BJ (cell line): ENCODE data around the gene CCDC106. TPM values are rescaled to one million over a fixed set of nuclear protein-coding genes. Genes with fewer than 3 reads are reported as not detected.

ENCODE experiments used
- CTCF ChIA-PET: fragments of 350-600 bp; formaldehyde crosslinking; extraction: SDS; loops from one replicate; lab custom pipeline; 2021; ENCODE audit warnings: antibody characterized with exemption, inconsistent platforms; lab: Yijun Ruan, JAX
- POLR2A ChIA-PET: fragments of 300-600 bp; sonication (Branson Sonifier 250); formaldehyde crosslinking; extraction: SDS; loops from one replicate; lab custom pipeline; 2021; ENCODE audit warnings: antibody characterized with exemption; lab: Charles Lee
- DNase-seq: peaks from one replicate; pipeline ENCODE4 v3.0.0-alpha.2; 2011; ENCODE audit warnings: low read depth
- H3K27me3 ChIP-seq: 2 replicates; pipeline ENCODE4 v1.6.0; 2011; ENCODE audit warnings: low read length; ENCODE audit not compliant: control insufficient read depth, insufficient read depth
- H3K36me3 ChIP-seq: 2 replicates; pipeline ENCODE4 v1.5.1; 2011; ENCODE audit warnings: low read length; ENCODE audit not compliant: control insufficient read depth, insufficient read depth
- H3K4me3 ChIP-seq: 2 replicates; pipeline ENCODE4 v1.5.1; 2011; ENCODE audit warnings: low read depth, mild to moderate bottlenecking, control low read depth, low read length
- CTCF ChIP-seq: IDR thresholded peaks from 2 replicates; pipeline ENCODE4 v1.5.1; 2011; ENCODE audit warnings: low read depth, mild to moderate bottlenecking, control low read depth, inconsistent platforms, low read length, moderate library complexity; ENCODE audit not compliant: insufficient read depth
- polyA plus RNA-seq: library from polyadenylated mRNA; depleted of rRNA; stranded (reverse); fragments of >200 nt; gene quantifications from 2 replicates; pipeline ENCODE4 v1.2.3, GENCODE V29; 2011

CCDC106 gene
- polyA plus RNA-seq, 1 experiment: 8.9 TPM

GRCh38 chr19:55672418-55672817 lies 24.4 kb downstream of the CCDC106 start:
- ChIA-PET POLR2A (no interaction called here), CTCF (interaction anchor here (1.3 to 2.0 kb wide), 4 partner anchors 15 to 46 kb away, joined by 3 to 17 read pairs (median 6); partner anchors contain the start of gene CCDC106)

GRCh38 chr19:55673465-55673864 lies 25.5 kb downstream of the CCDC106 start:
- H3K27me3 ChIP-seq: no peaks in the 10 kb centered on the region
- peaks cover 22% of the 10 kb centered on the region for H3K36me3 ChIP-seq
- no peak for DNase-seq
- no peak overlapping the region for H3K4me3 ChIP-seq
- POLR2A ChIA-PET: no interaction called here
- CTCF ChIA-PET: interaction anchor here (0.5 to 0.9 kb wide), 2 partner anchors 41 to 508 kb away, joined by 3 read pairs; no protein-coding TSS in a partner anchor
- no peak for TF ChIP-seq CTCF

More at GRCh38 chr19:55672418-55672817, 24.4 kb downstream of the CCDC106 start:
- H3K36me3 ChIP-seq: peaks cover 26% of the 10 kb centered on the region
- no peaks in the 10 kb centered on the region for H3K27me3 ChIP-seq
- TF ChIP-seq CTCF: no peak
- no peak overlapping the region for H3K4me3 ChIP-seq
- no peak for DNase-seq

GRCh38 chr19:55673889-55674288 lies 25.9 kb downstream of the CCDC106 start:
- peaks cover 23% of the 10 kb centered on the region for H3K36me3 ChIP-seq
- DNase-seq: no peak
- no peaks in the 10 kb centered on the region for H3K27me3 ChIP-seq
- no peak for TF ChIP-seq CTCF
- ChIA-PET CTCF (interaction anchor here (0.9 kb wide), 1 partner anchor 41 kb away, joined by 3 read pairs; no protein-coding TSS in a partner anchor), POLR2A (no interaction called here)
- no peak overlapping the region for H3K4me3 ChIP-seq

GRCh38 chr19:55674459-55674840 lies 26.4 kb downstream of the CCDC106 start:
- DNase-seq: no peak
- Histone ChIP-seq H3K36me3 (peaks cover 23% of the 10 kb centered on the region), H3K4me3 (peak overlapping the region; percentile 86), H3K27me3 (no peaks in the 10 kb centered on the region)
- ChIA-PET POLR2A (no interaction called here), CTCF (no interaction called here)
- no peak for TF ChIP-seq CTCF

- no peaks in the 10 kb centered on the region for H3K27me3 ChIP-seq
- ChIA-PET POLR2A (no interaction called here), CTCF (no interaction called here)
- H3K4me3 ChIP-seq: peak within 1 kb of the TSS; percentile 86
- peak; percentile 67 for DNase-seq
- no peak for TF ChIP-seq CTCF
- peaks cover 22% of the 10 kb centered on the region for H3K36me3 ChIP-seq
Observed at GRCh38 chr19:55674841-55675660, 27.0 kb downstream of the CCDC106 start, which contains the start of gene EPN1. Gene EPN1 (plus strand): TSS chr19:55675226. CDS start chr19:55678628, 3,402 bp downstream.
